SK-N-SH (cell line): ENCODE results near the gene MIAT. TPM values are rescaled to one million over a fixed set of nuclear protein-coding genes. Genes with fewer than 3 reads are reported as not detected.

Source experiments
- CTCF ChIA-PET: fragments of 300-600, 350-600 bp; formaldehyde crosslinking; extraction: SDS; loops from one replicate; lab custom pipeline; 2021; lab: Yijun Ruan, JAX
- POLR2A ChIA-PET: fragments of 350-600 bp; sonication (Branson Sonifier 250); formaldehyde crosslinking; extraction: SDS; loops from one replicate; lab custom pipeline; 2020; ENCODE audit warnings: antibody characterized with exemption, inconsistent platforms; lab: Yijun Ruan, JAX
- DNase-seq: peaks from one replicate; pipeline ENCODE4 v3.0.0; 2012
- H2AFZ ChIP-seq: fragments of 200-600 bp; sonication (generic); 2 replicates; pipeline ENCODE4 v1.8.1; 2016; ENCODE audit warnings: antibody characterized with exemption, mild to moderate bottlenecking, low read depth
- H3F3A ChIP-seq: fragments of 200-600 bp; sonication (generic); replicated peaks from 2 replicates; pipeline ENCODE3; 2016; ENCODE audit warnings: antibody characterized with exemption, mild to moderate bottlenecking; ENCODE audit not compliant: insufficient read depth
- H3K27ac ChIP-seq, 2 experiments: fragments of 200-500 bp in 1 of 2; fragments of 200-600 bp in 1 of 2; sonication (Bioruptor generic) in 1 of 2; sonication (generic), shearing (Covaris generic) in 1 of 2; 2 replicates each; pipeline versions ENCODE4 v1.5.1 to v1.6.1; 2014 to 2016; ENCODE audit warnings: low read depth in 2 of 2, inconsistent platforms in 1 of 2, low read length in 1 of 2, mild to moderate bottlenecking in 1 of 2, mixed read lengths in 1 of 2
- H3K27me3 ChIP-seq: fragments of 200-600 bp; sonication (generic), shearing (Covaris generic); 2 replicates; pipeline ENCODE4 v1.6.1; 2016; ENCODE audit warnings: mixed run types; ENCODE audit not compliant: insufficient read depth
- H3K36me3 ChIP-seq, 2 experiments: fragments of 200-500 bp in 1 of 2; fragments of 200-600 bp in 1 of 2; sonication (Bioruptor generic) in 1 of 2; sonication (generic) in 1 of 2; replicated peaks in 1 of 2; 2 replicates each; pipeline versions ENCODE3 to v1.5.1; 2014 to 2016; ENCODE audit warnings: low read length in 1 of 2, mild to moderate bottlenecking in 1 of 2; ENCODE audit not compliant: insufficient read depth in 2 of 2, control insufficient read depth in 1 of 2
- H3K4me1 ChIP-seq, 2 experiments: fragments of 200-500 bp in 1 of 2; fragments of 200-600 bp in 1 of 2; sonication (Bioruptor generic) in 1 of 2; sonication (generic), shearing (Covaris generic) in 1 of 2; 2 replicates each; pipeline versions ENCODE4 v1.5.1 to v1.6.1; 2014 to 2016; ENCODE audit warnings: low read depth in 1 of 2, low read length in 1 of 2, mixed run types in 1 of 2; ENCODE audit not compliant: insufficient read depth in 2 of 2, control insufficient read depth in 1 of 2
- H3K4me2 ChIP-seq: fragments of 200-600 bp; sonication (generic), shearing (Covaris generic); 2 replicates; pipeline ENCODE4 v1.6.1; 2017; ENCODE audit warnings: mixed run types
- H3K4me3 ChIP-seq, 2 experiments: fragments of 200-500 bp in 1 of 2; fragments of 200-600 bp in 1 of 2; sonication (Bioruptor generic) in 1 of 2; sonication (generic), shearing (Covaris generic) in 1 of 2; 2 replicates each; pipeline versions ENCODE4 v1.5.1 to v1.8.1; 2014 to 2016; ENCODE audit warnings: low read depth in 2 of 2, inconsistent platforms in 1 of 2, low read length in 1 of 2, mild to moderate bottlenecking in 1 of 2, mixed read lengths in 1 of 2, moderate library complexity in 1 of 2
- H3K79me2 ChIP-seq: fragments of 200-600 bp; sonication (generic); 2 replicates; pipeline ENCODE4 v1.8.1; 2017; ENCODE audit warnings: mild to moderate bottlenecking; ENCODE audit not compliant: insufficient read depth
- H3K9ac ChIP-seq: fragments of 200-600 bp; sonication (generic); 2 replicates; pipeline ENCODE4 v1.6.1; 2017; ENCODE audit warnings: mixed run types
- H3K9me2 ChIP-seq: fragments of 200-600 bp; sonication (generic); 2 replicates; pipeline ENCODE4 v1.6.1; 2017; ENCODE audit warnings: mixed run types
- H3K9me3 ChIP-seq: fragments of 200-600 bp; sonication (generic); 2 replicates; pipeline ENCODE4 v1.6.1; 2017; ENCODE audit warnings: mixed run types, mild to moderate bottlenecking, moderate library complexity
- H4K20me1 ChIP-seq: fragments of 200-600 bp; sonication (generic); 2 replicates; pipeline ENCODE4 v1.6.1; 2017; ENCODE audit warnings: mild to moderate bottlenecking, mixed run types; ENCODE audit not compliant: insufficient read depth
- ELF1 ChIP-seq: IDR thresholded peaks from 2 replicates; pipeline ENCODE4 v1.4.0; 2012
- EZH2phosphoT487 ChIP-seq: fragments of 200-600 bp; sonication (generic); IDR thresholded peaks from 2 replicates; pipeline ENCODE4 v1.6.1; 2017; ENCODE audit warnings: low read depth, mixed run types, mild to moderate bottlenecking, antibody characterized with exemption, moderate library complexity, borderline replicate concordance
- FOSL2 ChIP-seq: IDR thresholded peaks from 2 replicates; pipeline ENCODE4 v1.4.0; 2012; ENCODE audit warnings: low read depth, mild to moderate bottlenecking, moderate library complexity, borderline replicate concordance
- FOXJ3 ChIP-seq: sonication (generic); formaldehyde crosslinking; IDR thresholded peaks from 2 replicates; pipeline ENCODE4 v1.5.1; 2020; ENCODE audit warnings: mild to moderate bottlenecking, missing genetic modification reagents
- GABPA ChIP-seq: IDR thresholded peaks from 2 replicates; pipeline ENCODE4 v1.4.0; 2012; ENCODE audit warnings: low read depth, mild to moderate bottlenecking
- GATA2 ChIP-seq: sonication (generic); formaldehyde crosslinking; IDR thresholded peaks from 2 replicates; pipeline ENCODE4 v1.5.0; 2020; ENCODE audit warnings: mild to moderate bottlenecking, missing genetic modification reagents
- PBX3 ChIP-seq: IDR thresholded peaks from 2 replicates; pipeline ENCODE4; 2012
- POLR2AphosphoS5 ChIP-seq: IDR thresholded peaks from 2 replicates; pipeline ENCODE4 v1.6.1; 2012; ENCODE audit warnings: low read depth, low read length
- RAD21 ChIP-seq: IDR thresholded peaks from 2 replicates; pipeline ENCODE4 v1.6.1; 2012; ENCODE audit warnings: mild to moderate bottlenecking, low read length
- RCOR1 ChIP-seq: fragments of 150-350 bp; IDR thresholded peaks from 2 replicates; pipeline ENCODE4 v1.6.1; 2017; ENCODE audit warnings: antibody characterized with exemption, low read length
- RXRA ChIP-seq: IDR thresholded peaks from 2 replicates; pipeline ENCODE4 v1.4.0; 2012; ENCODE audit warnings: low read depth, mild to moderate bottlenecking, borderline replicate concordance
- SIN3A ChIP-seq: IDR thresholded peaks from 2 replicates; pipeline ENCODE4 v1.6.1; 2012; ENCODE audit warnings: low read depth, mild to moderate bottlenecking, low read length, moderate library complexity, borderline replicate concordance
- SMC3 ChIP-seq: IDR thresholded peaks from 2 replicates; pipeline ENCODE4 v1.6.1; 2012; ENCODE audit warnings: low read depth, low read length, improper control_type of control experiment
- TCF12 ChIP-seq: IDR thresholded peaks from 2 replicates; pipeline ENCODE4 v1.4.0; 2012
- YY1 ChIP-seq: IDR thresholded peaks from 2 replicates; pipeline ENCODE4 v1.4.0; 2012; ENCODE audit warnings: low read depth, mild to moderate bottlenecking
- WGBS: methylation state at CpG from one replicate; pipeline ENCODE4 v1.1.6; 2017; ENCODE audit warnings: low lambda C conversion rate; 5-methylcytosine and 5-hydroxymethylcytosine counted together
- polyA plus RNA-seq, 3 experiments: library from polyadenylated mRNA; depleted of rRNA; stranded (reverse); fragments of >200 nt; gene quantifications; 2 replicates each; pipeline ENCODE4 v1.2.3, GENCODE V29; 2012
- TF ChIP-seq, protein P1 (sequence below): IDR thresholded peaks from 2 replicates; pipeline ENCODE4 v1.4.0; 2012; ENCODE audit warnings: low read depth
- TF ChIP-seq, protein P2 (sequence below): fragments of 150-350 bp; IDR thresholded peaks from 2 replicates; pipeline ENCODE4 v1.6.1; 2016; ENCODE audit warnings: mild to moderate bottlenecking, low read depth, low read length
- TF ChIP-seq, protein P3 (sequence below): fragments of 150-350 bp; IDR thresholded peaks from 2 replicates; pipeline ENCODE4 v1.6.1; 2017; ENCODE audit warnings: antibody characterized with exemption, low read length, low read depth, borderline replicate concordance

Gene MIAT
- polyA plus RNA-seq, 1 of the 3 experiments (the other 2 are of a cell fraction): 5.4 TPM

GRCh38 chr22:26615149-26615548 is 42.2 kb upstream of the MIAT start:
- Histone ChIP-seq H3K9me3 (no peaks in the 10 kb centered on the region), H3K4me1 (peaks cover 9 to 27% of the 10 kb centered on the region in 2 experiments), H3K36me3 (no peaks in the 10 kb centered on the region), H3K27me3 (no peaks in the 10 kb centered on the region; the same call in 1 of the 2 replicates), H3F3A (no peaks in the 10 kb centered on the region), H3K9me2 (no peaks in the 10 kb centered on the region), H3K4me3 (no peak overlapping the region), H3K79me2 (no peaks in the 10 kb centered on the region), H3K4me2 (no peak overlapping the region), H2AFZ (no peak overlapping the region), H3K27ac (no peak overlapping the region), H3K9ac (no peak overlapping the region)
- 73% methylated on average over 5 of the region's 5 CpGs for WGBS
- CTCF ChIA-PET: no interaction called here
- POLR2A ChIA-PET: no interaction called here
- TF ChIP-seq TCF12 (no peak), PBX3 (no peak), GABPA (no peak), RAD21 (no peak), RXRA (no peak), GATA2 (CRISPR knock-in tag) (no peak), SMC3 (no peak), YY1 (no peak)
- TF ChIP-seq, all 33 proteins: peak for 0
- H4K20me1 ChIP-seq: no peaks in the 10 kb centered on the region
- no peak for DNase-seq

- TF ChIP-seq GATA2 (CRISPR knock-in tag) (no peak), GABPA (no peak), FOSL2 (no peak), RCOR1 (no peak), FOXJ3 (CRISPR knock-in tag) (no peak)
- Histone ChIP-seq H3K79me2 (no peaks in the 10 kb centered on the region), H3K9ac (no peak overlapping the region), H3K36me3 (no peaks in the 10 kb centered on the region), H3K27me3 (no peaks in the 10 kb centered on the region; the same call in 1 of the 2 replicates), H2AFZ (no peak overlapping the region), H3K4me2 (no peak overlapping the region), H4K20me1 (no peaks in the 10 kb centered on the region), H3K9me2 (no peaks in the 10 kb centered on the region), H3K9me3 (no peaks in the 10 kb centered on the region), H3K27ac (no peak overlapping the region), H3K4me1 (peaks cover under 1 to 27% of the 10 kb centered on the region in 2 experiments), H3K4me3 (no peak overlapping the region), H3F3A (no peaks in the 10 kb centered on the region)
- no peak for DNase-seq
- WGBS: 85% methylated on average over 5 of the region's 11 CpGs
- ChIA-PET POLR2A (no interaction called here), CTCF (no interaction called here)
These were observed 41.5 kb upstream of the MIAT start for GRCh38 chr22:26615830-26616435.

GRCh38 chr22:26616650-26617049 is 40.7 kb upstream of the MIAT start:
- no peaks in the 10 kb centered on the region for H3F3A ChIP-seq
- H3K4me3 ChIP-seq: no peak overlapping the region
- H3K36me3 ChIP-seq: no peaks in the 10 kb centered on the region
- peaks cover 0 to 27% of the 10 kb centered on the region in 2 experiments; a peak in 3 of 4 replicates for H3K4me1 ChIP-seq
- H3K9me2 ChIP-seq: no peaks in the 10 kb centered on the region
- H3K27me3 ChIP-seq: no peaks in the 10 kb centered on the region; the same call in 1 of the 2 replicates
- H3K79me2 ChIP-seq: no peaks in the 10 kb centered on the region
- POLR2A ChIA-PET: no interaction called here
- H3K9ac ChIP-seq: no peak overlapping the region
- TF ChIP-seq ELF1: no peak
- no peak for TF ChIP-seq RCOR1
- TF ChIP-seq SIN3A: no peak
- TF ChIP-seq, protein P1, sequence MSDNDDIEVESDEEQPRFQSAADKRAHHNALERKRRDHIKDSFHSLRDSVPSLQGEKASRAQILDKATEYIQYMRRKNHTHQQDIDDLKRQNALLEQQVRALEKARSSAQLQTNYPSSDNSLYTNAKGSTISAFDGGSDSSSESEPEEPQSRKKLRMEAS: no peak
- no peak for TF ChIP-seq FOXJ3 (CRISPR knock-in tag)
- no peak for TF ChIP-seq TCF12
- TF ChIP-seq, protein P2, sequence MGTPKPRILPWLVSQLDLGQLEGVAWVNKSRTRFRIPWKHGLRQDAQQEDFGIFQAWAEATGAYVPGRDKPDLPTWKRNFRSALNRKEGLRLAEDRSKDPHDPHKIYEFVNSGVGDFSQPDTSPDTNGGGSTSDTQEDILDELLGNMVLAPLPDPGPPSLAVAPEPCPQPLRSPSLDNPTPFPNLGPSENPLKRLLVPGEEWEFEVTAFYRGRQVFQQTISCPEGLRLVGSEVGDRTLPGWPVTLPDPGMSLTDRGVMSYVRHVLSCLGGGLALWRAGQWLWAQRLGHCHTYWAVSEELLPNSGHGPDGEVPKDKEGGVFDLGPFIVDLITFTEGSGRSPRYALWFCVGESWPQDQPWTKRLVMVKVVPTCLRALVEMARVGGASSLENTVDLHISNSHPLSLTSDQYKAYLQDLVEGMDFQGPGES: no peak
- no peak for TF ChIP-seq GATA2 (CRISPR knock-in tag)
- TF ChIP-seq SMC3: no peak
- TF ChIP-seq, protein P3, sequence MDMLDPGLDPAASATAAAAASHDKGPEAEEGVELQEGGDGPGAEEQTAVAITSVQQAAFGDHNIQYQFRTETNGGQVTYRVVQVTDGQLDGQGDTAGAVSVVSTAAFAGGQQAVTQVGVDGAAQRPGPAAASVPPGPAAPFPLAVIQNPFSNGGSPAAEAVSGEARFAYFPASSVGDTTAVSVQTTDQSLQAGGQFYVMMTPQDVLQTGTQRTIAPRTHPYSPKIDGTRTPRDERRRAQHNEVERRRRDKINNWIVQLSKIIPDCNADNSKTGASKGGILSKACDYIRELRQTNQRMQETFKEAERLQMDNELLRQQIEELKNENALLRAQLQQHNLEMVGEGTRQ: no peak
- no peak for TF ChIP-seq POLR2AphosphoS5
- TF ChIP-seq EZH2phosphoT487: no peak
- WGBS: 77% methylated on average over 2 of the region's 2 CpGs
- H3K9me3 ChIP-seq: no peaks in the 10 kb centered on the region
- no peaks in the 10 kb centered on the region for H4K20me1 ChIP-seq
- H2AFZ ChIP-seq: no peak overlapping the region
- DNase-seq: no peak
- CTCF ChIA-PET: interaction anchor here (0.7 to 1.0 kb wide), 2 partner anchors 29 to 53 kb away, joined by 3 to 4 read pairs; no protein-coding TSS in a partner anchor
- no peak overlapping the region for H3K4me2 ChIP-seq
- H3K27ac ChIP-seq: peak overlapping the region in 1 of 2 experiments; percentile 60; a peak in 2 of 4 replicates
